K562 (cell line): Measurements from ENCODE around the gene NPIPB6. TPM values are rescaled to one million over a fixed set of nuclear protein-coding genes. Genes with fewer than 3 reads are reported as not detected.

Source experiments
- ATAC-seq: fragments of 200-7000 bp; cut with Tn5 transposase; 3 replicates; pipeline ENCODE4 v1.9.1; 2020; ENCODE audit warnings: moderate library complexity
- BruUV-seq: library from RNA; stranded (reverse); fragments of 400-500 nt; replicated peaks from 2 replicates; lab custom pipeline; 2021; lab: Mats Ljungman, UMichigan
- CTCF ChIA-PET: fragments of 300-600 bp; formaldehyde crosslinking; extraction: SDS; loops from one replicate; lab custom pipeline; 2021; ENCODE audit warnings: low intra/inter-chr PET ratio; lab: Yijun Ruan, JAX
- POLR2A ChIA-PET: fragments of 300-600, 350-650 bp; sonication (Branson Sonifier 250); formaldehyde crosslinking; extraction: SDS; loops from one replicate; lab custom pipeline; 2021; ENCODE audit warnings: antibody characterized with exemption, inconsistent platforms; lab: Yijun Ruan, JAX
- DNase-seq, 4 experiments: peaks; one replicate each; pipeline versions ENCODE4 v3.0.0 to v3.0.0-alpha.2; 2011 to 2018; ENCODE audit warnings: low spot score in 3 of 4, mixed read lengths in 3 of 4; ENCODE audit errors: extremely low read depth in 1 of 4
- FAIRE-seq: peaks from 2 replicates; lab custom pipeline; 2011; peaks lifted over from hg19 to GRCh38; lab: Jason Lieb, UNC
- H2AFZ ChIP-seq: 2 replicates; pipeline ENCODE4 v1.6.0; 2011; ENCODE audit warnings: low read depth, low read length, control low read depth, inconsistent platforms
- H3K27ac ChIP-seq: fragments of 200-600 bp; 3 replicates; pipeline ENCODE4 v1.8.0; 2011; ENCODE audit warnings: low read depth, mild to moderate bottlenecking, control low read depth, inconsistent platforms, low read length, moderate library complexity, mixed read lengths; ENCODE audit errors: extremely low read depth
- H3K27me3 ChIP-seq, 2 experiments: fragments of 300-600 bp in 1 of 2; 2 replicates in 1 of 2; 3 replicates in 1 of 2; pipeline versions ENCODE4 v1.6.0 to v1.8.0; 2011; ENCODE audit warnings: inconsistent platforms in 2 of 2, low read length in 2 of 2, mild to moderate bottlenecking in 1 of 2, mixed read lengths in 1 of 2, moderate library complexity in 1 of 2; ENCODE audit not compliant: control insufficient read depth in 2 of 2, insufficient read depth in 2 of 2
- H3K36me3 ChIP-seq: fragments of 300-600 bp; 3 replicates; pipeline ENCODE4 v1.8.0; 2011; ENCODE audit warnings: mild to moderate bottlenecking, low read length, inconsistent platforms; ENCODE audit not compliant: control insufficient read depth, insufficient read depth
- H3K4me1 ChIP-seq, 2 experiments: fragments of 200-600 bp in 1 of 2; replicated peaks in 1 of 2; 2 replicates in 1 of 2; 3 replicates in 1 of 2; pipeline versions ENCODE4 v1.5.1 to v1.8.0; 2011; ENCODE audit warnings: inconsistent platforms in 2 of 2, low read length in 2 of 2, mild to moderate bottlenecking in 1 of 2, mixed read lengths in 1 of 2, moderate library complexity in 1 of 2; ENCODE audit not compliant: control insufficient read depth in 2 of 2, insufficient read depth in 2 of 2
- H3K4me2 ChIP-seq: 2 replicates; pipeline ENCODE4 v1.6.1; 2011; ENCODE audit warnings: low read length, control low read depth, inconsistent platforms, mixed read lengths; ENCODE audit not compliant: insufficient read depth
- H3K4me3 ChIP-seq: fragments of 200-600 bp; sonication (generic), shearing (Covaris generic); 2 replicates; pipeline ENCODE4 v1.5.1; 2016; ENCODE audit warnings: control low read depth, inconsistent platforms
- H3K79me2 ChIP-seq: fragments of 200-600 bp; 3 replicates; pipeline ENCODE4 v1.8.0; 2011; ENCODE audit warnings: low read length, inconsistent platforms; ENCODE audit not compliant: control insufficient read depth, insufficient read depth
- H3K9ac ChIP-seq, 2 experiments: 2 replicates each; pipeline versions ENCODE4 v1.6.0 to v1.6.1; 2011; ENCODE audit warnings: low read depth in 2 of 2, low read length in 2 of 2, control low read depth in 1 of 2, inconsistent platforms in 1 of 2, mild to moderate bottlenecking in 1 of 2, mixed read lengths in 1 of 2; ENCODE audit not compliant: insufficient read depth in 1 of 2
- H3K9me1 ChIP-seq: one replicate; pipeline ENCODE4 v1.6.0; 2011; ENCODE audit warnings: inconsistent platforms, mild to moderate bottlenecking, low read length, moderate library complexity; ENCODE audit not compliant: control insufficient read depth, insufficient read depth
- H3K9me3 ChIP-seq: replicated peaks from 2 replicates; pipeline ENCODE4 v1.5.1; 2011; ENCODE audit warnings: low read depth, low read length, inconsistent platforms; ENCODE audit not compliant: control insufficient read depth, insufficient read depth
- H4K20me1 ChIP-seq: replicated peaks from 2 replicates; pipeline ENCODE4 v1.6.1; 2011; ENCODE audit warnings: low read length, inconsistent platforms, mixed read lengths; ENCODE audit not compliant: control insufficient read depth, insufficient read depth
- BCOR ChIP-seq: fragments of 450-650 bp; IDR thresholded peaks from 2 replicates; pipeline ENCODE4 v1.6.1; 2016
- CXXC5 ChIP-seq: fragments of 250-450 bp; sonication (Bioruptor Pico); IDR thresholded peaks from 2 replicates; pipeline ENCODE4 v1.8.0; 2022; ENCODE audit warnings: inconsistent platforms, mild to moderate bottlenecking, moderate library complexity
- MAZ ChIP-seq, 2 experiments: fragments of 450-650 bp in 1 of 2; sonication (generic) in 1 of 2; formaldehyde crosslinking; IDR thresholded peaks in 1 of 2; conservative IDR thresholded peaks in 1 of 2; 2 replicates each; pipeline versions ENCODE4 v1.4.0 to v1.5.0; 2020; ENCODE audit warnings: mild to moderate bottlenecking in 1 of 2, missing genetic modification reagents in 1 of 2
- NFRKB ChIP-seq: fragments of 450-650 bp; IDR thresholded peaks from 2 replicates; pipeline ENCODE4 v1.6.1; 2016; ENCODE audit warnings: low read depth
- RBM25 ChIP-seq: fragments of 200-400 bp; formaldehyde crosslinking; IDR thresholded peaks from 2 replicates; pipeline ENCODE4 v1.6.1; 2018; ENCODE audit warnings: low read length, low read depth, moderate library complexity; ENCODE audit not compliant: severe bottlenecking
- ZFP36 ChIP-seq: fragments of 150-350 bp; IDR thresholded peaks from 2 replicates; pipeline ENCODE4 v1.6.1; 2018; ENCODE audit warnings: low read length, low read depth; ENCODE audit not compliant: partially characterized antibody
- ZNF311 ChIP-seq: fragments of 250-450 bp; sonication (Bioruptor Pico); IDR thresholded peaks from 2 replicates; pipeline ENCODE4 v1.4.0; 2020; ENCODE audit warnings: mild to moderate bottlenecking, moderate library complexity
- WGBS: fragments of 100-300 bp; shearing (Covaris generic); methylation state at CpG from one replicate; pipeline ENCODE4 v1.1.6; 2016; ENCODE audit warnings: low coverage, mixed read lengths; ENCODE audit not compliant: insufficient coverage; ENCODE audit errors: missing lambda C conversion rate; 5-methylcytosine and 5-hydroxymethylcytosine counted together
- in situ Hi-C: fragments of 300-500 bp; cut with MboI; formaldehyde crosslinking; loops from 4 replicates; pipeline ENCODE4 v1.15.0; 2018; ENCODE audit warnings: inconsistent platforms, mixed read lengths
- intact Hi-C: fragments of 100-400 bp; cut with micrococcal nuclease; formaldehyde crosslinking; loops from 2 replicates; pipeline ENCODE4 v1.14.2; 2022
- polyA plus RNA-seq, 8 experiments: library from polyadenylated mRNA; depleted of rRNA in 4 of 8; stranded (reverse) in 5 of 8; unstranded in 3 of 8; fragments of >200 nt; fragmentation: Nextera tagmentation in 2 of 8; fragmentation: Illumina TruSeq in 1 of 8; extraction: Ambion mirVana in 2 of 8; extraction: Trizol in 1 of 8; gene quantifications; 2 replicates each; pipeline versions ENCODE4 v1.2.1 to v1.2.3, GENCODE V29; 2011 to 2014; ENCODE audit warnings: inconsistent platforms in 1 of 8, missing spikeins in 1 of 8
- total RNA-seq, 7 experiments: library from RNA; depleted of rRNA in 6 of 7; stranded (reverse); fragments of >200 nt in 6 of 7; fragmentation: Illumina TruSeq in 2 of 7; extraction: Trizol in 2 of 7; gene quantifications; 2 replicates each; pipeline versions ENCODE4 v1.2.1 to v1.2.3, GENCODE V29; 2011 to 2021; ENCODE audit warnings: low replicate concordance in 1 of 7
- TF ChIP-seq, protein P1 (sequence below): fragments of 200-400 bp; formaldehyde crosslinking; IDR thresholded peaks from 2 replicates; pipeline ENCODE4 v1.6.1; 2017; ENCODE audit warnings: mild to moderate bottlenecking, low read depth, low read length, moderate library complexity

Gene NPIPB6
- total and polyA plus RNA-seq, 9 of the 15 experiments (the other 6 are each of a cell fraction or from before 2014, with no cell fraction given), result 0.03 to 0.91 (median 0.40) TPM; not detected in 1

DNA sequence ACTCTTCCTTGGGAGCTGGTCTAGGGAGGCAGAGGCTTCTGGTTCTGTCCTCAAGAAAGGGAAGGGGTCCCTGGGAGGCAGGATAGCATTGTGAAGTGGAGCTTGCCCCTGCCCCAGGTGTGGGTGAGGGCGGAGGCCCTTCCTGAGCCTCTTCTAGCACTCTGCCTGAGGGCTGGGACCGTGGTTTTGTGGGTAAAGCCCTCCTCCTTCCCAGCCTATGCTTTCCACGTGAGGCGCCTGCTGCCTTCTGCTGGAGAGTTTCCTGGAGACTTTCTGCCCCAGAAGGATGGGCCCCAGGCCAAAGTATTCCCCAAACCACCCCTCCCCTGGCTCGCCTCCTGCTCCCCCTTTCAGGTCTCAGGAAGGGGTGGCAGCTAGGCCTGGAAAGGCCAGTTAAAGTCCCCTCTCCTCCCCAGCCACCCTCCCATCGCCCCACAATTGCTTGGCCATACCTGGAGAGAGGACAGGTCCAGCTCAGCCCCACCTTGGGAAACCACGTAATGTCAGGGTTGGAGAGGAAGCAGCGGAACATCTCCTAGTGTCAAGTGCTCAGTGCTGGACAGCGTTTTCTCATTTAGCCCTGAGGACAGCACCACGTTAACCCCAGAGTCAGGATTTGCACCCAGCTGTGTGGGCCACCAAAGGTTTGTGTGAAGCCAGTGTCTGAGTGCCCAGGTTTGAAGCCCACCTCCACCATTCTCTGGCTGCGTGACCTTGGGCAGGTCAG lies 65.4 kb downstream of the NPIPB6 start (continued):
- TF ChIP-seq, protein P1, sequence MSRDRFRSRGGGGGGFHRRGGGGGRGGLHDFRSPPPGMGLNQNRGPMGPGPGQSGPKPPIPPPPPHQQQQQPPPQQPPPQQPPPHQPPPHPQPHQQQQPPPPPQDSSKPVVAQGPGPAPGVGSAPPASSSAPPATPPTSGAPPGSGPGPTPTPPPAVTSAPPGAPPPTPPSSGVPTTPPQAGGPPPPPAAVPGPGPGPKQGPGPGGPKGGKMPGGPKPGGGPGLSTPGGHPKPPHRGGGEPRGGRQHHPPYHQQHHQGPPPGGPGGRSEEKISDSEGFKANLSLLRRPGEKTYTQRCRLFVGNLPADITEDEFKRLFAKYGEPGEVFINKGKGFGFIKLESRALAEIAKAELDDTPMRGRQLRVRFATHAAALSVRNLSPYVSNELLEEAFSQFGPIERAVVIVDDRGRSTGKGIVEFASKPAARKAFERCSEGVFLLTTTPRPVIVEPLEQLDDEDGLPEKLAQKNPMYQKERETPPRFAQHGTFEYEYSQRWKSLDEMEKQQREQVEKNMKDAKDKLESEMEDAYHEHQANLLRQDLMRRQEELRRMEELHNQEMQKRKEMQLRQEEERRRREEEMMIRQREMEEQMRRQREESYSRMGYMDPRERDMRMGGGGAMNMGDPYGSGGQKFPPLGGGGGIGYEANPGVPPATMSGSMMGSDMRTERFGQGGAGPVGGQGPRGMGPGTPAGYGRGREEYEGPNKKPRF, result no peak

DNA sequence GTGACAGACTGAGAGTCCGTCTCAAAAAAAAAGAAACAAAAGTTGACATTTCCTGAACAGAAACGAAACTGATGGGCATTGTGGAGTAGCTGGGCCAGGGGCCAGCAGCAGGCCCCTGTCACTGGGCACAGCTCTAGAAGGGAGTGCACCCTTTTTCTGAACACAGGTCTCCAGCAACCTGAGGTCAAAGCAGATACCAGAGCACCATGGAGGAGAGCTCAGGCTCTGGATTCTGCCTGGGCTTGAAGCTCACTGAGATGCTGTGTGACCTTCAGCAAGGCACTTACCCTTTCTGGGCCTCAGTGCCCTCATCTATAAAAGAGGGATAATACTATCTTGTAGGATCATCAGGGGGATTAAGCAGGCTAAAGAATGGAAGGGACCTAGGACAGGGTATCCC lies 66.0 kb downstream of the NPIPB6 start:
- POLR2A ChIA-PET, result no interaction called here
- intact Hi-C loops, result no loop called here

More for the DNA sequence above, 66.0 kb downstream of the NPIPB6 start:
- TF ChIP-seq NFRKB (no peak), ZNF311 (CRISPR knock-in tag) (no peak), MAZ (CRISPR knock-in tag; conservative IDR thresholded peaks at IDR 0.05 in 1 of 2, IDR thresholded peaks at IDR 0.05 in 1 of 2) (no peak), RBM25 (peak; percentile 71), ZFP36 (peak; percentile 69), BCOR (peak; percentile 49; the same call in 1 of the 2 replicates), CXXC5 (CRISPR knock-in tag) (no peak)
- DNase-seq (no peak), FAIRE-seq (no peak), ATAC-seq (no peak)
- no peak overlapping the region for H3K9ac ChIP-seq
- BruUV-seq, result no TSS peak
- no peak overlapping the region for H3K4me3 ChIP-seq
- CTCF ChIA-PET, result no interaction called here
- H3K79me2 ChIP-seq, result no peaks in the 10 kb centered on the region
- no peak overlapping the region for H3K4me2 ChIP-seq
- H3K9me3 ChIP-seq, result no peaks in the 10 kb centered on the region
- H3K9me1 ChIP-seq, result no peaks in the 10 kb centered on the region
- peaks cover 0 to 14% of the 10 kb centered on the region in 2 experiments; a peak in 2 of 5 replicates for H3K4me1 ChIP-seq
- H3K27me3 ChIP-seq, result peaks cover 8 to 43% of the 10 kb centered on the region in 2 experiments; a peak in 4 of 5 replicates
- 0% methylated on average over 2 of the region's 2 CpGs for WGBS
- in situ Hi-C loops, result no loop called here
- no peak overlapping the region for H3K27ac ChIP-seq
- H2AFZ ChIP-seq, result no peak overlapping the region
- no peaks in the 10 kb centered on the region for H3K36me3 ChIP-seq
- peaks cover 13% of the 10 kb centered on the region for H4K20me1 ChIP-seq
